Osteoblast (primary cell): ENCODE data around the gene ACAD9. TPM values are rescaled to one million over a fixed set of nuclear protein-coding genes. Genes with fewer than 3 reads are reported as not detected.

Source experiments
- DNase-seq: peaks from one replicate; pipeline ENCODE4 v3.0.0; 2011; ENCODE audit warnings: low spot score, mixed read lengths; ENCODE audit not compliant: insufficient read length; ENCODE audit errors: missing footprints
- H2AFZ ChIP-seq: 2 replicates; pipeline ENCODE4 v1.6.0; 2011; ENCODE audit warnings: mild to moderate bottlenecking, low read length
- H3K27ac ChIP-seq: 2 replicates; pipeline ENCODE4 v1.5.1; 2011; ENCODE audit warnings: mild to moderate bottlenecking, low read depth, low read length, moderate library complexity
- H3K27me3 ChIP-seq: 2 replicates; pipeline ENCODE4 v1.6.0; 2012; ENCODE audit warnings: mild to moderate bottlenecking, control low read depth, inconsistent platforms, low read length, moderate library complexity; ENCODE audit not compliant: insufficient read depth
- H3K36me3 ChIP-seq: 2 replicates; pipeline ENCODE4 v1.5.1; 2011; ENCODE audit warnings: mild to moderate bottlenecking, low read length, control low read depth, moderate library complexity; ENCODE audit not compliant: insufficient read depth
- H3K4me1 ChIP-seq: 2 replicates; pipeline ENCODE4 v1.5.1; 2011; ENCODE audit warnings: mild to moderate bottlenecking, low read length, control low read depth, moderate library complexity; ENCODE audit not compliant: insufficient read depth
- H3K4me2 ChIP-seq: 2 replicates; pipeline ENCODE4 v1.6.0; 2011; ENCODE audit warnings: mild to moderate bottlenecking, low read length; ENCODE audit not compliant: insufficient read depth
- H3K4me3 ChIP-seq: fragments of 200-600 bp; sonication (generic); 3 replicates; pipeline ENCODE4 v1.5.1; 2012; ENCODE audit warnings: mild to moderate bottlenecking, low read length, inconsistent platforms; ENCODE audit not compliant: insufficient read depth
- H3K79me2 ChIP-seq: 2 replicates; pipeline ENCODE4 v1.6.0; 2012; ENCODE audit warnings: mild to moderate bottlenecking, low read length, control low read depth, inconsistent platforms; ENCODE audit not compliant: insufficient read depth
- H3K9me3 ChIP-seq: 2 replicates; pipeline ENCODE4 v1.5.1; 2011; ENCODE audit warnings: low read depth, low read length, control low read depth
- H4K20me1 ChIP-seq: 2 replicates; pipeline ENCODE4 v1.6.0; 2012; ENCODE audit warnings: mild to moderate bottlenecking, low read length, control low read depth; ENCODE audit not compliant: insufficient read depth
- total RNA-seq: library from RNA; depleted of rRNA; stranded (reverse); fragments of >200 nt; gene quantifications from 2 replicates; pipeline ENCODE4 v1.2.3, GENCODE V29; 2012
- TF ChIP-seq, protein P1 (sequence below): IDR thresholded peaks from 2 replicates; pipeline ENCODE4 v1.5.1; 2011; ENCODE audit warnings: mild to moderate bottlenecking, low read depth, low read length, moderate library complexity; ENCODE audit errors: extremely low read depth

The ACAD9 gene
- total RNA-seq, 1 donor: 34.7 TPM

DNA sequence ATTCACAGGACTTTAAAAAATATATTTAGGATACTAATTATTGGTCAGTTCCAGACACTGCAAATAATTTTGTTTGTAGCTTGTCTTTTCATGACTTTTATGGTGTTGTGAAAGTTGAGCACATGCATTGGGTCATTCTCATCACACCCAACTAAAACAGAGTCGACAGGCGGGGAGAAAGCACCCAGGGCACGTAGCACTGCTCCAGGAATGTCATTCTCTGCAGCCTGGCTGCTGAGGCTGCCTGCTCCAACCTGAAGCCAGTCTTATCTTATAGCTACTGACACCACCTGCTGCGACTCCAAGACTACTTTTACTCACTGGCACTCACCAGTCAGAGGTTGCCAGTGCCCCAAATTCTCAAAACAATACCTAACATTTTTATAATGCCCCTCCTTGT, 56.9 kb downstream of the ACAD9 start:
- H3K4me2 ChIP-seq: no peak overlapping the region
- TF ChIP-seq, protein P1, sequence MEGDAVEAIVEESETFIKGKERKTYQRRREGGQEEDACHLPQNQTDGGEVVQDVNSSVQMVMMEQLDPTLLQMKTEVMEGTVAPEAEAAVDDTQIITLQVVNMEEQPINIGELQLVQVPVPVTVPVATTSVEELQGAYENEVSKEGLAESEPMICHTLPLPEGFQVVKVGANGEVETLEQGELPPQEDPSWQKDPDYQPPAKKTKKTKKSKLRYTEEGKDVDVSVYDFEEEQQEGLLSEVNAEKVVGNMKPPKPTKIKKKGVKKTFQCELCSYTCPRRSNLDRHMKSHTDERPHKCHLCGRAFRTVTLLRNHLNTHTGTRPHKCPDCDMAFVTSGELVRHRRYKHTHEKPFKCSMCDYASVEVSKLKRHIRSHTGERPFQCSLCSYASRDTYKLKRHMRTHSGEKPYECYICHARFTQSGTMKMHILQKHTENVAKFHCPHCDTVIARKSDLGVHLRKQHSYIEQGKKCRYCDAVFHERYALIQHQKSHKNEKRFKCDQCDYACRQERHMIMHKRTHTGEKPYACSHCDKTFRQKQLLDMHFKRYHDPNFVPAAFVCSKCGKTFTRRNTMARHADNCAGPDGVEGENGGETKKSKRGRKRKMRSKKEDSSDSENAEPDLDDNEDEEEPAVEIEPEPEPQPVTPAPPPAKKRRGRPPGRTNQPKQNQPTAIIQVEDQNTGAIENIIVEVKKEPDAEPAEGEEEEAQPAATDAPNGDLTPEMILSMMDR: no peak
- no peak overlapping the region for H3K4me3 ChIP-seq
- no peaks in the 10 kb centered on the region for H3K36me3 ChIP-seq
- H3K79me2 ChIP-seq: no peaks in the 10 kb centered on the region
- H3K27ac ChIP-seq: no peak overlapping the region
- no peak overlapping the region for H2AFZ ChIP-seq
- DNase-seq: no peak
- H3K27me3 ChIP-seq: peaks cover 42% of the 10 kb centered on the region
- H3K9me3 ChIP-seq: no peaks in the 10 kb centered on the region
- H4K20me1 ChIP-seq: no peaks in the 10 kb centered on the region
- no peaks in the 10 kb centered on the region for H3K4me1 ChIP-seq

DNA sequence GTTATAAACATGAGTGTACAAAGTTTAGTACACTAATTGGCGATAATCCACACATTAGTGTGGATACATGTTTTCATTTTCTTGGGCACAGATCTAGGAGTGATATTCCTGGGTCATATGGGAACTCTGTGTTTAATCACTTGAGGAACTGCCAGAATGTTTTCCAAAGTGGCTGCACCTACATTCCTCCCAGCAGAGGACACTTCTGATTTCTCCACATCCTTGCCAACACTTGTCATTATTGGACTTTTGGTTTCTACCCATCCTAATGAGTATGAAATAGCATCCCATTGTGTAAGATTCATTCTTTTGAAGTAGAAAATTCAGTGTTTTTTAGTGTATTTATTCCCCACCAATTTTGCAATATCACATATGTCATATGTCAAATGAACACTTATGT, 60.8 kb downstream of the ACAD9 start:
- Histone ChIP-seq H3K36me3 (no peaks in the 10 kb centered on the region), H3K4me3 (no peak overlapping the region), H4K20me1 (no peaks in the 10 kb centered on the region), H3K27me3 (peaks cover 25% of the 10 kb centered on the region), H3K4me2 (no peak overlapping the region), H3K79me2 (no peaks in the 10 kb centered on the region), H3K27ac (no peak overlapping the region), H3K4me1 (no peaks in the 10 kb centered on the region), H2AFZ (no peak overlapping the region), H3K9me3 (no peaks in the 10 kb centered on the region)
- TF ChIP-seq, protein P1: no peak
- no peak for DNase-seq

DNA sequence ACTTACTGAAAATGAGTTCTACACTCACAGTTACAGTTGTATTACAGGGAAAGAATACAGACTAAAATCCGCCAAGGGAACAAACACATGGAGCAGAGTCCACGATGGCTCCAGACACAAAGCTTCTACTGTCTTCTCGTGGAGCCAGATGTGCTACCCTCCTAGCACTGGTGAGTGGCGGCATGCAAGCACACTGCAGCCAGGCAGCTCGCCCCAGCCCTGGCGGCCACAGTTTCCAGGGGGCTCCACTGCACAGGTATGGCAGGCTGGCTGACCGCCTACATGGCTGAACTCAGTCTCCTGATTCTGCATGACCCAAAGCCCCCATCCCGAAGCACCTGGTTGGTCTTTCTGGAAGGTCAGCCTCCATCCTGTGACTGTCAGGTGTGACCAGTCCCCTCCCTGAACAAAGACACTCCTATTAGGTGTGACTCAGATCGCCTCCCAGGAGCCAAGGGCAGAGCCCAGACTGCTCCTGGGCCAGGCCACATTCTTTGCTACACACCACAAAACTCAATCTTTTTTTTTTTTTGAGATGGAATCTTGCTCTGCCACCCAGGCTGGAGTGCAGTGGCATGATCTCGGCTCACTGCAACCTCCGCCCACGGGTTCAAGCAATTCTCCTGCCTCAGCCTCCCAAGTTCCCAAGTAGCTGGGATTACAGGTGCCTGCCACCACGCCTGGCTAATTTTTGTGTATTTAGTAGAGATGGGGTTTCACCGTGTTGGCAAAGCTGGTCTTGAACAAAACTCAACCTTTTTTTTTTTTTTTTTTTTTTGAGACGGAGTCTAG, 62.9 kb downstream of the ACAD9 start:
- H2AFZ ChIP-seq: no peak overlapping the region
- no peak overlapping the region for H3K4me2 ChIP-seq
- H3K9me3 ChIP-seq: no peaks in the 10 kb centered on the region
- TF ChIP-seq, protein P1: no peak
- H3K79me2 ChIP-seq: no peaks in the 10 kb centered on the region
- no peaks in the 10 kb centered on the region for H4K20me1 ChIP-seq
- peaks cover 7% of the 10 kb centered on the region for H3K4me1 ChIP-seq
- H3K27ac ChIP-seq: no peak overlapping the region
- H3K27me3 ChIP-seq: peaks cover 26% of the 10 kb centered on the region
- H3K36me3 ChIP-seq: no peaks in the 10 kb centered on the region
- DNase-seq: no peak
- H3K4me3 ChIP-seq: no peak overlapping the region

DNA sequence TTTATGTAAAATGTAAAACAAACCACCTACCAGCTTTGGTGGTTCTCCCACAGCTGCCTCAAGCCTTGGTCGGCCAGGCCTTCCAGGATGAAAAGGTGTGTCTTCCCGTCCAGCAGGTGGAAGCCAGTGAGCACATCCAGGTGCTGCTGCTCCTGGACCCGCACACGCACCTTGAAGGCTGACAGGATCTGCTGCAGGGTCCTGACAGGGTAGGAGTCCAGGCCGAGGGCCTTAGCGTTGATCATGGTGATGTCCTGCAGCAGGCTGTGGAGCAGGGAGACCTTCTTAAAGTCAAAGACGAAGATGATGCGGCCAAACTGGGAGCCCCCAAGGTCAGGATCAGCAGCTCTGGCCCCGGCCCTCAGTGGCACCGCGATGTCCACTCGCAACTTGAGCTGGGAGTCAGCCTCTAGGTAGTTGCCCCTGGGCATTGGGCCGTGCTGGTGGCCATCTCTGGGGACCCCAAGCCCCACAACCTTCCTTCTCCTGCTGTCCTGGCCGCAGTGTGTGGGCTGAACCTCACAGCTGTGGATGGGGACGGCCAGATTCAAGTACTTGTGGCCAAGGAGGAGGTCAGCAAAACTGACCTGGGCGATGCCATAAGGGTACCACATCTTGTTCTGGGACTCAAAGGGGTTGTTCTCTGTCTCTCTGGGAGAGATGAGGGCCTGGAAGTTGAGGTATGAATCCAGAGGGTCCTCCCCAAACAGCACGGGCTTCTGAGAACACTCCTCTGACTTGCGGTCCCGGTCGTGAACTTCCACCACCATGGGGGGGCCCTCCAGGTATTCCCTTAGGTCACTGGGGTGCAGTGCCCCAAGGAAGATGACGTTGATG, 65.8 kb downstream of the ACAD9 start:
- no peak overlapping the region for H3K4me2 ChIP-seq
- H3K27me3 ChIP-seq: peaks cover 28% of the 10 kb centered on the region
- no peak overlapping the region for H3K4me3 ChIP-seq
- TF ChIP-seq, protein P1: no peak
- no peak overlapping the region for H3K27ac ChIP-seq
- no peaks in the 10 kb centered on the region for H4K20me1 ChIP-seq
- no peaks in the 10 kb centered on the region for H3K79me2 ChIP-seq
- no peaks in the 10 kb centered on the region for H3K36me3 ChIP-seq
- H3K9me3 ChIP-seq: no peaks in the 10 kb centered on the region
- DNase-seq: no peak
- peaks cover 7% of the 10 kb centered on the region for H3K4me1 ChIP-seq
- H2AFZ ChIP-seq: no peak overlapping the region
